Panc1 (cell line): ENCODE measurements around the gene GPHN. TPM values are rescaled to one million over a fixed set of nuclear protein-coding genes. Genes with fewer than 3 reads are reported as not detected.

Experiments used
- ATAC-seq: fragments of 200-7000 bp; cut with Tn5 transposase; 2 replicates; pipeline ENCODE4 v1.9.1; 2020; ENCODE audit warnings: mild to moderate bottlenecking, moderate library complexity
- Bru-seq: library from RNA; stranded (reverse); fragments of 400-500 nt; gene quantifications from one replicate; lab custom pipeline; 2021; lab: Mats Ljungman, UMichigan
- BruChase-seq, 2 experiments: library from RNA; stranded (reverse); fragments of 400-500 nt; gene quantifications; one replicate each; lab custom pipeline; 2021; lab: Mats Ljungman, UMichigan
- BruUV-seq: library from RNA; stranded (reverse); fragments of 400-500 nt; replicated peaks from 2 replicates; lab custom pipeline; 2021; lab: Mats Ljungman, UMichigan
- CTCF ChIA-PET: fragments of 300-600 bp; sonication (Branson Sonifier 250); formaldehyde crosslinking; loops from one replicate; lab custom pipeline; 2022; ENCODE audit warnings: antibody characterized with exemption; lab: Charles Lee
- POLR2A ChIA-PET: fragments of 300-600 bp; sonication (Branson Sonifier 250); formaldehyde crosslinking; loops from one replicate; lab custom pipeline; 2022; ENCODE audit warnings: antibody characterized with exemption; lab: Charles Lee
- DNase-seq: peaks from one replicate; pipeline ENCODE4 v3.0.0-alpha.2; 2010; ENCODE audit warnings: low read depth, low spot score
- H3K27ac ChIP-seq: 2 replicates; pipeline ENCODE4 v1.5.1; 2011; ENCODE audit warnings: mild to moderate bottlenecking, low read length, inconsistent platforms
- H3K27me3 ChIP-seq: fragments of 200-500 bp; sonication (Bioruptor generic); 2 replicates; pipeline ENCODE4 v1.6.0; 2014; ENCODE audit warnings: low read length, inconsistent platforms; ENCODE audit not compliant: control insufficient read depth, insufficient read depth
- H3K36me3 ChIP-seq: fragments of 200-500 bp; sonication (Bioruptor generic); 2 replicates; pipeline ENCODE4 v1.5.1; 2014; ENCODE audit warnings: inconsistent platforms, mild to moderate bottlenecking, low read length, moderate library complexity; ENCODE audit not compliant: control insufficient read depth, insufficient read depth
- H3K4me1 ChIP-seq: 2 replicates; pipeline ENCODE4 v1.5.1; 2011; ENCODE audit warnings: inconsistent platforms, mild to moderate bottlenecking, low read length, moderate library complexity; ENCODE audit not compliant: control insufficient read depth, insufficient read depth
- H3K4me3 ChIP-seq, 2 experiments: 2 replicates each; pipeline ENCODE4 v1.5.1; 2011 to 2012; ENCODE audit warnings: low read depth in 2 of 2, low read length in 2 of 2, mild to moderate bottlenecking in 2 of 2, inconsistent platforms in 1 of 2, moderate library complexity in 1 of 2
- H3K9me3 ChIP-seq: fragments of 200-500 bp; sonication (Bioruptor generic); 2 replicates; pipeline ENCODE4 v1.5.1; 2014; ENCODE audit warnings: low read depth, mild to moderate bottlenecking, inconsistent platforms, low read length, moderate library complexity; ENCODE audit not compliant: control insufficient read depth, insufficient read depth
- POLR2AphosphoS5 ChIP-seq: IDR thresholded peaks from 2 replicates; pipeline ENCODE4 v1.6.1; 2012; ENCODE audit warnings: mild to moderate bottlenecking, low read depth, low read length, moderate library complexity
- SIN3A ChIP-seq: IDR thresholded peaks from 2 replicates; pipeline ENCODE4 v1.6.1; 2012; ENCODE audit warnings: low read depth, mild to moderate bottlenecking, low read length, moderate library complexity, borderline replicate concordance; ENCODE audit not compliant: insufficient read depth
- TCF7L2 ChIP-seq: IDR thresholded peaks from 2 replicates; pipeline ENCODE4 v1.6.1; 2011; ENCODE audit warnings: mild to moderate bottlenecking, low read depth, low read length, inconsistent platforms
- in situ Hi-C: cut with HindIII; loops from 2 replicates; pipeline ENCODE4 v1.10.0; 2016; ENCODE audit warnings: low sequenced_read_pairs, low pct_unique_long_range_greater_than_20kb
- intact Hi-C: fragments of 100-400 bp; cut with micrococcal nuclease; formaldehyde crosslinking; loops from one replicate; pipeline ENCODE4 v1.10.0; 2022; ENCODE audit not compliant: unreplicated experiment
- long read RNA-seq: library from polyadenylated mRNA; unstranded; transcript quantifications from one replicate; pipeline ENCODE4 v2.0.0, GENCODE V29; 2021; ENCODE audit not compliant: unreplicated experiment
- polyA plus RNA-seq: library from polyadenylated mRNA; unstranded; fragments of >200 nt; gene quantifications from one replicate; pipeline ENCODE4 v1.2.1, GENCODE V29; 2012; ENCODE audit warnings: missing spikeins; ENCODE audit not compliant: insufficient read length
- total RNA-seq: library from RNA; stranded (reverse); gene quantifications from one replicate; pipeline ENCODE4 v1.2.1, GENCODE V29; 2021; ENCODE audit not compliant: unreplicated experiment
- TF ChIP-seq, protein P1 (sequence below), 2 experiments: IDR thresholded peaks; 2 replicates each; pipeline ENCODE4 v1.6.1; 2011 to 2012; ENCODE audit warnings: low read depth in 2 of 2, control low read depth in 1 of 2, low read length in 1 of 2, mild to moderate bottlenecking in 1 of 2, moderate library complexity in 1 of 2; ENCODE audit not compliant: insufficient read depth in 1 of 2
- TF ChIP-seq, protein P2 (sequence below): fragments of 450-650 bp; IDR thresholded peaks from 2 replicates; pipeline ENCODE4 v1.5.1; 2017; ENCODE audit warnings: mild to moderate bottlenecking

The GPHN gene
- total RNA-seq: 26.6 TPM
- 14.7 TPM for polyA plus RNA-seq
- Bru-seq, nascent RNA: percentile 76 among the genes with signal in this experiment
- BruChase-seq, experiment 1, labeled RNA remaining after a 2-hour chase: percentile 65 among the genes with signal in this experiment
- percentile 58 among the genes with signal in this experiment for BruChase-seq, experiment 2, labeled RNA remaining after a 6-hour chase
- long read RNA-seq, full-length matches to known transcripts: 12 of 32 reads
- long read RNA-seq, partial matches to known transcripts: 9 of 32 reads
- long read RNA-seq, other reads (novel, unspliced or antisense): 11 of 32 reads

DNA sequence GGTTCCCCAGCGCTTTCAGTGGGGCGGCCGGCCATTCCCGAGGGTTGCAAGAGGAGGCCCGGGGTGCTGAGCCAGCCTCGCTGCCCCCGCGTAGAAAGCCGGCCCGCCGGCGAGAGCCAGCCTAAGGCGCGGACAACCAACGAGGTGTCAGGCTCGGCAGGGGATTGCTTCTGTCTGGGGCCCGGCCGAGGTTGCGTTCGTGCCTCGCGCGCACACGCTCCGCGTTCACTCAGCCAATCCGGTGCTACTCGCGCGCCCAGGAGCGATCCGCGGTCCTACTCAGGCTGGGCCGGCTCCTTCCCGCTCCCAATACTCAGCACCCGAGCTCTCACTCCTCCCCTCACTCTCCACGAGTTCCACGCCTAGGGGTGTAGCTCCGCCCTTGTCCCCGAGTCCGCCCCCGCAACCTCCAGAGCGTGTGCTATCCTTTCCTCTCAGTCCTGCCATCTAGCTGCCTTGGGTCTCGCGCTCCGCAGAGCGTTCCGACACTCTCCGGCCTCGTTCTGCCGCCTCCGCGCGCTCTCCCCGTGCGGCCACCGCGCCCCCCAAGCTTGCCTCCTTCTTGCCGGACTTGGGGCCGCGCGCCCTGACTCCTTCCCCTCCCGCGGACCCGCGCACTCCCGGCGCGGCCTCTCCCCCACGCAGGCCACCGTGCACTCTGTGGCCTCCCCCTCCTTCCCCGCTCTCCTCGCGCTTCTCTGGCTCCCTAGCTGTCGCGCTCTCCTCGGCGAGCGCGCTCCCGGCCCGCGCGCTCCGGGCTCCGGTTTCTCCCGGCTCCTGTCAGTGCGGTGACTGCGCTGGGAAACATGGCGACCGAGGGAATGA lies at the start of gene GPHN:
Gene GPHN, plus strand, starts transcription at position 426 of the 825 bp plus-strand sequence.
- in situ Hi-C loops: no loop called here

DNA sequence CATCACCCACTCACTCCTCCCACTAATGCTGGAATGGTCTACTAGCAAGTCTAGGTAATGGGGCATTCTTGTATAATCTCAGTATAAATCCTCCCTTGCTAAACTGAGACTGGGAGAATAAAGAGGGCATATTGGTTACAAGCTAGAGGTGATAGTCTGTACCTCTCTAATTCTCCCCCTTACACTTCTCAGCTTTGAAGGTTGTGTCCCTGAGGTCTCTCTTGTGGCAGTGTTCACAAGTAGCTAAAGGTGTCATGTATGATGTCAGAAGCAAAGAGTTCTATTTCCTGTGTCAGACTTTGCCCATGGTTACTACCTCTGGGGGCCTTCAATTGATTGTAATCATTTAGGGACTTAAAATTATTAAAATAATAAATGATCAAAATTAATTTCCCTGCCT lies 48.3 kb upstream of the GPHN start:
- H3K4me3 ChIP-seq: no peak overlapping the region
- ChIA-PET CTCF (no interaction called here), POLR2A (no interaction called here)
- in situ Hi-C loops: no loop called here
- BruUV-seq: no TSS peak
- H3K9me3 ChIP-seq: no peaks in the 10 kb centered on the region
- H3K27ac ChIP-seq: no peak overlapping the region
- TF ChIP-seq, protein P1, sequence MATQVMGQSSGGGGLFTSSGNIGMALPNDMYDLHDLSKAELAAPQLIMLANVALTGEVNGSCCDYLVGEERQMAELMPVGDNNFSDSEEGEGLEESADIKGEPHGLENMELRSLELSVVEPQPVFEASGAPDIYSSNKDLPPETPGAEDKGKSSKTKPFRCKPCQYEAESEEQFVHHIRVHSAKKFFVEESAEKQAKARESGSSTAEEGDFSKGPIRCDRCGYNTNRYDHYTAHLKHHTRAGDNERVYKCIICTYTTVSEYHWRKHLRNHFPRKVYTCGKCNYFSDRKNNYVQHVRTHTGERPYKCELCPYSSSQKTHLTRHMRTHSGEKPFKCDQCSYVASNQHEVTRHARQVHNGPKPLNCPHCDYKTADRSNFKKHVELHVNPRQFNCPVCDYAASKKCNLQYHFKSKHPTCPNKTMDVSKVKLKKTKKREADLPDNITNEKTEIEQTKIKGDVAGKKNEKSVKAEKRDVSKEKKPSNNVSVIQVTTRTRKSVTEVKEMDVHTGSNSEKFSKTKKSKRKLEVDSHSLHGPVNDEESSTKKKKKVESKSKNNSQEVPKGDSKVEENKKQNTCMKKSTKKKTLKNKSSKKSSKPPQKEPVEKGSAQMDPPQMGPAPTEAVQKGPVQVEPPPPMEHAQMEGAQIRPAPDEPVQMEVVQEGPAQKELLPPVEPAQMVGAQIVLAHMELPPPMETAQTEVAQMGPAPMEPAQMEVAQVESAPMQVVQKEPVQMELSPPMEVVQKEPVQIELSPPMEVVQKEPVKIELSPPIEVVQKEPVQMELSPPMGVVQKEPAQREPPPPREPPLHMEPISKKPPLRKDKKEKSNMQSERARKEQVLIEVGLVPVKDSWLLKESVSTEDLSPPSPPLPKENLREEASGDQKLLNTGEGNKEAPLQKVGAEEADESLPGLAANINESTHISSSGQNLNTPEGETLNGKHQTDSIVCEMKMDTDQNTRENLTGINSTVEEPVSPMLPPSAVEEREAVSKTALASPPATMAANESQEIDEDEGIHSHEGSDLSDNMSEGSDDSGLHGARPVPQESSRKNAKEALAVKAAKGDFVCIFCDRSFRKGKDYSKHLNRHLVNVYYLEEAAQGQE (IDR thresholded peaks at IDR 0.05; ENCODE audit: insufficient read depth in 1 of 2, low read depth in 2 of 2, low read length in 1 of 2): no peak
- TF ChIP-seq TCF7L2 (no peak), SIN3A (no peak), POLR2AphosphoS5 (no peak)
- TF ChIP-seq, protein P2, sequence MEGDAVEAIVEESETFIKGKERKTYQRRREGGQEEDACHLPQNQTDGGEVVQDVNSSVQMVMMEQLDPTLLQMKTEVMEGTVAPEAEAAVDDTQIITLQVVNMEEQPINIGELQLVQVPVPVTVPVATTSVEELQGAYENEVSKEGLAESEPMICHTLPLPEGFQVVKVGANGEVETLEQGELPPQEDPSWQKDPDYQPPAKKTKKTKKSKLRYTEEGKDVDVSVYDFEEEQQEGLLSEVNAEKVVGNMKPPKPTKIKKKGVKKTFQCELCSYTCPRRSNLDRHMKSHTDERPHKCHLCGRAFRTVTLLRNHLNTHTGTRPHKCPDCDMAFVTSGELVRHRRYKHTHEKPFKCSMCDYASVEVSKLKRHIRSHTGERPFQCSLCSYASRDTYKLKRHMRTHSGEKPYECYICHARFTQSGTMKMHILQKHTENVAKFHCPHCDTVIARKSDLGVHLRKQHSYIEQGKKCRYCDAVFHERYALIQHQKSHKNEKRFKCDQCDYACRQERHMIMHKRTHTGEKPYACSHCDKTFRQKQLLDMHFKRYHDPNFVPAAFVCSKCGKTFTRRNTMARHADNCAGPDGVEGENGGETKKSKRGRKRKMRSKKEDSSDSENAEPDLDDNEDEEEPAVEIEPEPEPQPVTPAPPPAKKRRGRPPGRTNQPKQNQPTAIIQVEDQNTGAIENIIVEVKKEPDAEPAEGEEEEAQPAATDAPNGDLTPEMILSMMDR: no peak
- no peaks in the 10 kb centered on the region for H3K4me1 ChIP-seq
- DNase-seq: no peak
- H3K27me3 ChIP-seq: no peaks in the 10 kb centered on the region
- ATAC-seq: no peak
- H3K36me3 ChIP-seq: no peaks in the 10 kb centered on the region
- intact Hi-C loops: no loop called here

More for the DNA sequence above, at the start of gene GPHN:
- ChIA-PET CTCF (interaction anchor here (0.5 to 0.6 kb wide), 3 partner anchors 10 to 154 kb away, joined by 3 to 7 read pairs (median 3); no protein-coding TSS in a partner anchor), POLR2A (interaction anchor here (0.6 to 0.7 kb wide), 2 partner anchors 10 to 1083 kb away, joined by 3 to 5 read pairs; no protein-coding TSS in a partner anchor)
- Histone ChIP-seq H3K4me3 (peak within 1 kb of the TSS; percentile 70 to 95), H3K9me3 (no peaks in the 10 kb centered on the region), H3K27me3 (no peaks in the 10 kb centered on the region), H3K27ac (peak within 1 kb of the TSS; percentile 93), H3K36me3 (no peaks in the 10 kb centered on the region; the same call in 1 of the 2 replicates), H3K4me1 (peaks cover 3% of the 10 kb centered on the region; the same call in 1 of the 2 replicates)
- peak; percentile 98 for ATAC-seq
- no TSS peak for BruUV-seq
- peak; percentile 85 for DNase-seq
- intact Hi-C loops: no loop called here
- TF ChIP-seq, protein P1 (IDR thresholded peaks at IDR 0.05; ENCODE audit: insufficient read depth in 1 of 2, low read depth in 2 of 2, low read length in 1 of 2): 0 out of 4 replicates have a peak, but pooled peaks of 1 of the 2 experiments have one; percentile 44
- TF ChIP-seq POLR2AphosphoS5: peak; percentile 72
- TF ChIP-seq, protein P2: no peak
- TF ChIP-seq SIN3A: peak; percentile 39; the same call in 1 of the 2 replicates
